Ovary (tissue), 3 donors: ENCODE data around the gene FLYWCH2.

ENCODE experiments used
- CTCF ChIP-seq, 3 donors: fragments of 450-650 bp in 2 of 3; fragments of 200-600 bp in 1 of 3; IDR thresholded peaks; one replicate each; pipeline versions ENCODE4 v1.5.1 to v1.8.0; 2016 to 2022; ENCODE audit warnings: antibody characterized with exemption in 3 of 3, mild to moderate bottlenecking in 1 of 3
- EP300 ChIP-seq: sonication (generic); formaldehyde crosslinking; IDR thresholded peaks from one replicate; pipeline ENCODE4 v1.6.1; 2017; ENCODE audit warnings: antibody characterized with exemption
- POLR2A ChIP-seq: fragments of 450-650 bp; IDR thresholded peaks from one replicate; pipeline ENCODE4 v1.6.1; 2017; ENCODE audit warnings: antibody characterized with exemption, mild to moderate bottlenecking, moderate library complexity
- donor health status: DM: no; HTN: no; CAD: no.

DNA sequence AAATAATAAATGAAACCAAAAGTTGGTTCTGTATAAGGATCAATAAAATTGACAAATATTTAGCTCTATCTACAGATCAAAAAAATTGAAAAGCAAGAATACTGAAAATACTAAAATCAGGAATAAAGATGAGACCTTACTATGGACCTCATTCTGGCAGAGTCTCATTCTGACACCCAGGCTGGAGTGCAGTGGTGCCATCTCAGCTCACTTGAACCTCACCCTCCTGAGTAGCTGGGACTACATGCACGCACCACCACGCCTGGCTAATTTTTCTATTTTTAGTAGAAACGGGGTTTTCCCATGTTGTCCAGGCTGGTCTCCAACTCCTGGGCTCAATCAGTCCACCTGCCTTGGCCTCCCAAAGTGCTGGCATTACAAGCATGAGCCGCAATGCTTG is 59.0 kb downstream of the FLYWCH2 start:
- no peak for TF ChIP-seq EP300
- no peak for TF ChIP-seq CTCF (IDR thresholded peaks at IDR 0.05)
- TF ChIP-seq POLR2A, result no peak
